Measurements from ENCODE around the gene PICALM. TPM values are rescaled to one million over a fixed set of nuclear protein-coding genes. Genes with fewer than 3 reads are reported as not detected.
"Not testable (repeated sequence)": the region's sequence is repeated elsewhere in the genome, so short reads cannot be mapped to it uniquely, and the experiment has no call there.

The PICALM gene
- total RNA-seq, 1 donor from 2014 or later = 126 TPM

DNA sequence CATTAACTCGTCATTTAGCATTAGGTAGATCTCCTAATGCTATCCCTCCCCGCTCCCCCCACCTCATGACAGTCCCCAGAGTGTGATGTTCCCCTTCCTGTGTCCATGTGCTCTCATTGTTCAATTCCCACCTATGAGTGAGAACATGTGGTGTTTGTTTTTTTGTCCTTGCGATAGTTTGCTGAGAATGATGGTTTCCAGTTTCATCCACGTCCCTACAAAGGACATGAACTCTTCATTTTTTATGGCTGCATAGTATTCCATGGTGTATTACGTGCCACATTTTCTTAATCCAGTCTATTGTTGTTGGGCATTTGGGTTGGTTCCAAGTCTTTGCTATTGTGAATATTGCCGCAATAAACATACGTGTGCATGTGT lies 116.8 kb downstream of the PICALM start:
- intact Hi-C loops (cut with DNase I); DNase-seq (ENCODE audit: missing footprints); ATAC-seq: not testable (repeated sequence)

- DNase-seq (ENCODE audit: missing footprints) (no peak), ATAC-seq (no peak)
- intact Hi-C loops (cut with DNase I) = no loop called here
These were observed 117.3 kb downstream of the PICALM start for GRCh38 chr11:85951428-85952107.

DNA sequence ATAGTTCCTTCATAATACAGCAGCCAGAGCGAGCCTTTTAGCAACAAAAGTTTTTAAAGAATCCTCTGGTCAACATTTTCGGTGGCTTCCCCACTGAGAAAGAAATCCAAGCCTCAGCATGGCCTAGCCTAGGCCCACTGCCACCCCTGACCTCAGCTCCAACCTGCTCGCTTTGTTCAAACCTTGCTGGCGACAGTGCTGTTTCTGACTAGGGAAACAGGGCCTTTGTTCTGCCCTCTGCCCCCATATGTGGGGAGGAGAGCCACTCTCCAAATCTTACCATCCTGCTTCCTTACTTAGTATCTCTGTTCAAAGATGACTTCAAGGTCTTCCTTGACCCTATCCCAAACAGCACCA lies 117.9 kb downstream of the PICALM start:
- ATAC-seq = no peak
- intact Hi-C loops (cut with DNase I) = no loop called here
- no peak for DNase-seq (ENCODE audit: missing footprints)

DNA sequence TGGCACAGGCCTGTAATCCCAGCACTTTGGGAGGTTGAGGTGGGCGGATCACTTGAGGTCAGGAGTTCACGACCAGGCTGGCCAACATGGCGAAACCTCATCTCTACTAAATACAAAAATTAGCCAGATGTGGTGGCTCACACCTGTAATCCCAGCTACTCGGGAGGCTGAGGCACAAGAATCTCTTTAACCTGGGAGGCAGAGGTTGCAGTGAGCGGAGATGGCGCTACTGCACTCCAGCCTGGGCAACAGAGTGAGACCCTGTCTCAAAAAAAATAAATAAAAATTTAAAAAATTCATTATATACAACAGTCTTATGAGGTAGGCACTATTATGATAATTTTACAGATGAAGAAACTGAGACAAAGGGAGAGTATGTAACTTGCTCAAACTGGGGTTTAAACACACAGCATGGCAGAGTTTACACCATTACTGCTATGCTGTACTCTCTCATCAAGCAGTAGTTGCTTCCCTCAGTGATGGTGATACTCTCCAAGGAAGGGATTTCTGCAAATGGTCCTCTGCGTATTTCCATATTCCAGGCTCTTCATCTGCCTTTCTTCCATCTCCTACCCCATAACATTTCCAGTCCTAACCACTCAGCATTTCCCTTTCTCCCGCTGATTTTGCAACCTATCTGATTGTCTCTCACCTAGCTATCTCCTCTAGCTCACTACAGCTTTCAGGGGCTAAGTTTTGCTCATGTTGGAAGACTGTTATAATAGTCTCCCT lies 118.4 kb downstream of the PICALM start:
- ATAC-seq = no peak
- intact Hi-C loops (cut with DNase I) = no loop called here
- DNase-seq (ENCODE audit: missing footprints) = no peak

- ATAC-seq (no peak), DNase-seq (ENCODE audit: missing footprints) (no peak)
- intact Hi-C loops (cut with DNase I) = loop anchor here (5.0 kb wide), 1 partner anchor 253 kb away; no protein-coding TSS in a partner anchor
These were observed 119.1 kb downstream of the PICALM start for GRCh38 chr11:85949798-85950197.

GRCh38 chr11:85948884-85949283 lies 120.0 kb downstream of the PICALM start:
- DNase-seq (ENCODE audit: missing footprints) (no peak), ATAC-seq (no peak)
- intact Hi-C loops (cut with DNase I) = loop anchor here (5.0 kb wide), 1 partner anchor 253 kb away; no protein-coding TSS in a partner anchor

GRCh38 chr11:85947431-85948272 lies 121.2 kb downstream of the PICALM start:
- intact Hi-C loops (cut with DNase I) = loop anchor here (5.0 kb wide), 1 partner anchor 255 kb away; no protein-coding TSS in a partner anchor
- no peak for DNase-seq (ENCODE audit: missing footprints)
- peak; percentile 73 for ATAC-seq

DNA sequence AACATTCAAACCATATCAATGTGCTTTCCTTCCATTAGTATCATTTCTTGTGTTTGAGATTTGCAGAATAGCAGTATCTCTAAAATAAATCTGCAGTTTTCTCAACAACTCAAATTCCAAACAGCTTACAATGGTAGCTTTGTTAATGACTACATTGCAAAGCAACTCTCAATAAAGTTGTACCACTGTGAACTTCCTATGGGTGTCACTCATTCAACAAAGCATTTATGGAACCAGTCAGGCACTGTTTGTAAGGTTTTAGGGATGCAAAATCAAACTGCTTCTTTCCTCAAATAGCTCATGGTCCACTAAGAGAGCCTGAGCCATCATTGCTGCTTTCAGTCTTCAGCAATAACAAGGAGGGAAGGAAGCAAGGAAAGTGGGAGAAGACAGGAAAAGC lies 122.7 kb downstream of the PICALM start:
- ATAC-seq (no peak), DNase-seq (ENCODE audit: missing footprints) (no peak)
- intact Hi-C loops (cut with DNase I) = loop anchor here (5.0 kb wide), 1 partner anchor 256 kb away; no protein-coding TSS in a partner anchor

DNA sequence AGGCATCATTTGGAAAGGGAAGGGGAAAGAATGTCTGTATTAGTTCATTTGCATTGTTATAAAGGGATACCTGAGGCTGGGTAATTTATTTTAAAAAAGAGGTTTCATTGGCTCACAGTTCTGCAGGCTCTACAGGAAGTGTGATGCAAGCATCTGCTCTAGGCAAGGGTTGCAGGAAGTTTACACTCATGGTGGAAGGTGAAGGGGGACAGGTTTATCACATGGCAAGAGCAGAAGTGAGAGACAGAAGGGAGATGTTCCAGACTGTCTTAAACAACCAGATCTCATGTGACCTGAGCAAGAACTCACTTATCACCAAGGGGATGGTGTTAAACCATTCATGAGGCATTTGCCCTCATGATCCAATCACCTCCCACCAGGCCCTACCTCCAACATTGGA lies 123.1 kb downstream of the PICALM start:
- ATAC-seq = no peak
- no peak for DNase-seq (ENCODE audit: missing footprints)
- intact Hi-C loops (cut with DNase I) = loop anchor here (5.0 kb wide), 1 partner anchor 257 kb away; no protein-coding TSS in a partner anchor

DNA sequence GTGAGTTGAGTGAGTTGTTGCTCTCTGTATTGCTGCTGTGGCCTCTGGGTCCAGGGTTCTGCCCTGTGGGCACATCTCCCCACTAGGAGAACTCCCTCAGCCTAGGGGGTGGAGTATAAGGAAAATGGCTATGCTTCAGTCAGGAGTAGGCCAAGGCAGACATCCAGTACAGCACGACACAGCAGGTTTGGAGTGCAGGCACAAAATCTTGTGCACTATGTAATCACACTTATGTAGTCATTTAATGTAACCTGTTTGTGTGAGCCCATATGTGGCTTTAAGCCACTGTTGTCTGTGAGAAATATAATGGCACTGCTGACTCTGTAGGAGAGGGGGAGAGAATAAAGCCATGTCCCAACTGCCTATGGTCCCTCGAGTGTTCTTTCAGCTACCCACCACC lies 123.6 kb downstream of the PICALM start:
- DNase-seq (ENCODE audit: missing footprints) (no peak), ATAC-seq (no peak)
- intact Hi-C loops (cut with DNase I) = loop anchor here (5.0 kb wide), 1 partner anchor 257 kb away; no protein-coding TSS in a partner anchor

- DNase-seq (ENCODE audit: missing footprints) (no peak), ATAC-seq (peak; percentile 67)
- intact Hi-C loops (cut with DNase I) = loop anchor here (1.0 kb wide), 2 partner anchors 277 to 350 kb away; no protein-coding TSS in a partner anchor
These were observed 127.4 kb downstream of the PICALM start for GRCh38 chr11:85941380-85941973.

DNA sequence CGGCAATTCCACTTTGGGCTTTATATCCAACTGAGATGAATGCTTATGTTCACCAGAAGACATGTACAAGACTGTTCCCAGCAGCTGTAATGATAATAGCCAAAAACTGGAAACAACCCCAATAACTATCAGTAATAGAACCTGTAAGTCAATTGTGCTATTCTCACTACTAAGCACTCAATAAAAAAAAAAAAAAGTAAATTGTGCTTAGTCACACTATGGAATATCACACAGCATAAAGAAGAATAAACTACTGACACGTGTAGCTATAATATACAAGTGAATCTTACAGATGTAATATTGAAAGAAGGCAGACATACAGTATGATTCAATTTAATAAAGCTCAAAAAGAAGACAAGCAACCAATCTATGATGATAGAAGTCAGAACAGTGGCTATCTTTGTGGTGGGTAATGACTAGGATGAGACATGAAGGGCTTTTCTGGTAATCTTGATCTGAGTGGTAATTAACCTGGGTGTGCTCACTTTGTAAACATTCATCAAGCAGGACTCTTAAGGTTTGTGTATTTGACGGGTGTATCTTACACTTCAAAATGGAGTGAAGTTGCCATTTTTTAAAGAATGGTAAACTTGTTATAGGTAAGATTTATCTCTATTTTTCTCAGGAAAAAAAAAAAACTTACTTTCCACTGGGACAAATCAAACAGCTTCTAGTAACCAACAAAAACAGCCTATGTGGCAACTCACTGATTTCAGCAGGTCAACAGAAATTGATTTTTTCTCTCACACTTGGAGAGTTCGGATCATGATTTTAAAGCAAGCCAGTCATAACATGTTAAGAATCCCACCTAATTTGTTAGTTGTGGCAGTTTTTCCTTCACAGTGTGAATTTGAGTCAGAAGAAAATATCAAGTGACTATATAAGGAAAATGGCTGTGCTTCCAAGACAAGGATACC lies 129.5 kb downstream of the PICALM start:
- DNase-seq (ENCODE audit: missing footprints) (no peak), ATAC-seq (no peak)
- intact Hi-C loops (cut with DNase I) = no loop called here

DNA sequence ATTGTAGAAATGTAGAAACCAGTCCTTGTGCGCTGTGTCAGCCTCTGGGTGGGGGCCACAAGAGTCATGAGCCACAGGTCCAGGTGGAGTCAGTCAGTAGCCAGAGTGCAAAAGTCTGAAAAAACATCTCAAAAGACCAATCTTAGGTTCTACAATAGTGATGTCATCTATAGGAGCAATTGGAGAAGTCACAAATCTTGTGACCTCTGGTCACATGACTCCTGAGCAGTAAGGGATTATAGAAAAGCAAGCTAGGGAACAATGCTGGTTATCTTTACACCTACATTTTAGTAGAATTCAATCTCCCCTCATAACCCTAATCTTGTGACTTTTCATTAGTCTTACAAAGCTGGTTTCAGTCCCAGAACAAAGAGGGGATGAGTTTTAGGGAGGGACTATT lies 131.0 kb downstream of the PICALM start:
- no peak for ATAC-seq
- DNase-seq (ENCODE audit: missing footprints) = no peak
- intact Hi-C loops (cut with DNase I) = no loop called here

DNA sequence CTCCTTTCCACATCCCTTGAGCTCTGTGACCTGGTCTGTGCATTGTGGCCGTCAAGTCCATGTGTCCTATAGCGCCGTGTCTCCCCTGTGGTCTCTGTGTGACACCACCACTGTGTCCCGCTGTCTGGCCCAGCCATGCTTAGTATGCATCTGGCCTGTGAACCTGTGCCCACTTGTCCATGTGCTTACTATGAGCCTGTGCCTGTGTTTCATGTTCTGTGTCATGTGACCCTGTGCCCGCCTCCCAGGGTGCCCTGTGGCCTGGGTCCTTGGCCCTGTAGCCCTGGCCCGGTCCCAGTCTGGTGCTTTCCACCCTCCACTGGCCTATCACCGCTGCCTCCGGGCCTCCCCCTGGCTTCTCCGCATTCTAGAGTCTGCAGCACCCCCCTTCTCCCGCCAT lies 133.1 kb downstream of the PICALM start:
- intact Hi-C loops (cut with DNase I) = no loop called here
- DNase-seq (ENCODE audit: missing footprints) (no peak), ATAC-seq (no peak)

DNA sequence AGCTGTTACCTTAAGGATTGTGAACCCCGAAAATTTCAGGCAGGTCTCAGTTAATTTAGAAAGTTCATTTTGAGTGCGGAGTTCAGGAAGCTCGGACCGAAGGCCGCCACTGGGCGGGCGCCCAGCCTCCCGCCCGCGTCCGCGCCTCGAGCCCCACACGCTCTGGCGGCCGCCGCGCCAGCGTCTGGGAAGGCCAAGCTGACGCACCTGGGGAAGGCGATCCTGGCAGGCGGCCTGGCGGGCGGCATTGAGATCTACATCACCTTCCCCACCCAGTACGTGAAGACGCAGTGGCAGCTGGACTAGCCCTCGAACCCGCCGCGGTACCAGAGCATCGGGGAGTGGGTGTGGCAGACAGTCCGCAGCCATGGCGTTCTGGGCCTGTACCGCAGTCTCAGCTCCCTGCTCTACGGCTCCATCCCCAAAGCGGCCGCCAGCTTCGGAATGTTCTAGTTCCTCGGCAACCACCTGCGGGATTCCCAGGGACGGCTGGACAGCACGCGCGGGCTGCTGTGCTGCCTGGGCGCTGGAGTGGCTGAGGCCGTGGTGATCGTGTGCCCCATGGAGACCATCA lies 134.2 kb downstream of the PICALM start:
- no peak for DNase-seq (ENCODE audit: missing footprints)
- intact Hi-C loops (cut with DNase I) = no loop called here
- no peak for ATAC-seq

DNA sequence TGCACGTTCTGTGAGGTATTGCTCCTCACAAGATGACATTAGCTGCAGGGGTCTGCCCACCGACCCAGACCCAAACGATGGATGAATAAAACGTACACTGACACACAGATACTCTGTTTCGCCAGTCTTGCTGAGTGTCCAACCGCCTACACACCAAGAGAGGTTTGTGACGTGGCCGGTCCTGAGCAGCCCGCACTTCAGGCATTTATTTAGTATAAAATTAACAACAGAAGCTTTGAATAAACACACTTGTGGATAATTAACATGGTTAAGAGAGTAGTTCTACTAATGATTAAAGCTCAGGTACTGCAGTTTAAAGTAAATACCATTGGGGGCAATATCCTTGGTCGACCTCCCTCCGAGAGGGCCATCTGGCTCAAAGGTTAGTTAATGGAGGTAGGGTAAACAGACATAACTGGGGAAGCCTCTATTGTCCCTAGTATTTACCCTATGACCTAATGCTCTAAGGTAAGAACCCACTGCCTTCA lies 138.0 kb downstream of the PICALM start:
- no peak for ATAC-seq
- intact Hi-C loops (cut with DNase I) = no loop called here

GRCh38 chr11:85926653-85927214 lies 142.2 kb downstream of the PICALM start:
- ATAC-seq; DNase-seq (ENCODE audit: missing footprints); intact Hi-C loops (cut with DNase I): not testable (repeated sequence)

More for the DNA sequence above, 138.0 kb downstream of the PICALM start:
- DNase-seq (ENCODE audit: missing footprints) = no peak

Data from Right ventricle myocardium inferior (tissue), 1 donor.